PC-9 (cell line): ENCODE measurements around the gene MAST4. TPM values are rescaled to one million over a fixed set of nuclear protein-coding genes. Genes with fewer than 3 reads are reported as not detected.

Source experiments
- BruUV-seq: library from RNA; stranded (reverse); fragments of 400-500 nt; replicated peaks from 2 replicates; lab custom pipeline; 2021; lab: Mats Ljungman, UMichigan
- CTCF ChIA-PET: fragments of 300-600 bp; sonication (Branson Sonifier 250); formaldehyde crosslinking; loops from one replicate; lab custom pipeline; 2022; ENCODE audit warnings: antibody characterized with exemption; lab: Charles Lee
- POLR2A ChIA-PET: fragments of 300-600 bp; sonication (Branson Sonifier 250); formaldehyde crosslinking; loops from one replicate; lab custom pipeline; 2022; ENCODE audit warnings: antibody characterized with exemption; ENCODE audit not compliant: unreplicated experiment; lab: Charles Lee
- DNase-seq, 2 experiments: peaks; one replicate each; pipeline versions ENCODE4 v3.0.0 to v3.0.0-alpha.2; 2015 to 2022; ENCODE audit warnings: mixed read lengths in 1 of 2
- H2AFZ ChIP-seq: fragments of 200-600 bp; sonication (generic); 2 replicates; pipeline ENCODE4 v1.8.1; 2017; ENCODE audit warnings: antibody characterized with exemption
- H3F3A ChIP-seq: fragments of 200-600 bp; sonication (generic); 2 replicates; pipeline ENCODE4 v1.8.1; 2017; ENCODE audit warnings: antibody characterized with exemption, mild to moderate bottlenecking, low read depth; ENCODE audit not compliant: insufficient read depth
- H3K27ac ChIP-seq: fragments of 200-600 bp; sonication (generic); 2 replicates; pipeline ENCODE4 v1.6.1; 2016; ENCODE audit warnings: mixed run types
- H3K27me3 ChIP-seq: fragments of 200-600 bp; sonication (generic); 2 replicates; pipeline ENCODE4 v1.6.1; 2016; ENCODE audit warnings: low read depth, mixed run types; ENCODE audit not compliant: insufficient read depth
- H3K36me3 ChIP-seq: fragments of 200-600 bp; sonication (generic); 2 replicates; pipeline ENCODE4 v1.6.1; 2016; ENCODE audit warnings: low read depth, mixed run types
- H3K4me1 ChIP-seq: fragments of 200-600 bp; sonication (generic); replicated peaks from 2 replicates; pipeline ENCODE4 v1.6.1; 2016; ENCODE audit warnings: mixed run types; ENCODE audit not compliant: insufficient read depth
- H3K4me2 ChIP-seq: fragments of 200-600 bp; sonication (generic); 2 replicates; pipeline ENCODE4 v1.6.1; 2017; ENCODE audit warnings: mixed run types
- H3K4me3 ChIP-seq: fragments of 200-600 bp; sonication (generic); 2 replicates; pipeline ENCODE4 v1.6.1; 2016; ENCODE audit warnings: mixed run types
- H3K79me2 ChIP-seq: fragments of 200-600 bp; sonication (generic); 2 replicates; pipeline ENCODE4 v1.6.1; 2017; ENCODE audit warnings: low read depth, mixed run types
- H3K9me2 ChIP-seq: fragments of 200-600 bp; sonication (generic); 2 replicates; pipeline ENCODE4 v1.8.1; 2017; ENCODE audit warnings: mild to moderate bottlenecking; ENCODE audit not compliant: insufficient read depth
- H3K9me3 ChIP-seq: fragments of 200-600 bp; sonication (generic); 2 replicates; pipeline ENCODE4 v1.8.1; 2016; ENCODE audit warnings: low read depth; ENCODE audit not compliant: insufficient read depth
- H4K20me1 ChIP-seq: fragments of 200-600 bp; sonication (generic); 2 replicates; pipeline ENCODE4 v1.8.1; 2017; ENCODE audit not compliant: insufficient read depth
- CTCF ChIP-seq: fragments of 200-600 bp; sonication (generic); conservative IDR thresholded peaks from 2 replicates; pipeline ENCODE4 v1.6.1; 2017; ENCODE audit warnings: mixed run types, antibody characterized with exemption, mild to moderate bottlenecking, moderate library complexity
- EZH2 ChIP-seq: fragments of 200-600 bp; sonication (generic); IDR thresholded peaks from 2 replicates; pipeline ENCODE4 v1.8.0; 2017; ENCODE audit warnings: antibody characterized with exemption, low read depth
- intact Hi-C: fragments of 100-400 bp; cut with micrococcal nuclease; formaldehyde crosslinking; loops from one replicate; pipeline ENCODE4 v1.10.0; 2022; ENCODE audit not compliant: unreplicated experiment
- total RNA-seq: library from RNA; stranded (reverse); gene quantifications from 2 replicates; pipeline ENCODE4 v1.2.3, GENCODE V29; 2021

MAST4 gene
- total RNA-seq, 1 experiment from 2014 or later: 19.3 TPM

DNA sequence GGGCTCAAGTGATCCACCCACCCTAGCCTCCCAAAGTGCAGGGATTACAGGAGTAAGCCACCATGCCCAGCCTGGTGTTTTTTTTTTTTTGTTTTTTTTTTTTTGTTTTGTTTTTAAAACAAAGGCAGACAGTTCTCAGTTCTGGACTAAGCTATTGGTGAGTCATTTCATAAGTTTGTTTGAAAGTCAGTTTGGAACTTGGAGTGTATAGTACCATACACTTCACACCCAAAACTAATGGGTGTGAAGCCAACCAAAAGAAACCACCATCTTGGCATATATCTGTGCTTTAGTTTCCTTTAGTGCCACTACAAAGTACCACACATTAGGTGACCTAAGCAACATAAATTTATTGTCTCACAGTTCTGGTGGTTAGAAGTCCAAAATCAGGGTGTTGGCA lies 13.4 kb downstream of the MAST4 start:
- H3K4me2 ChIP-seq: no peak overlapping the region
- no peaks in the 10 kb centered on the region for H3K79me2 ChIP-seq
- H3K9me2 ChIP-seq: no peaks in the 10 kb centered on the region
- H3K4me1 ChIP-seq: no peaks in the 10 kb centered on the region
- H3K36me3 ChIP-seq: no peaks in the 10 kb centered on the region
- BruUV-seq: no TSS peak
- no peak for TF ChIP-seq CTCF
- TF ChIP-seq EZH2: no peak
- no peaks in the 10 kb centered on the region for H3K27me3 ChIP-seq
- ChIA-PET POLR2A (no interaction called here), CTCF (no interaction called here)
- intact Hi-C loops: no loop called here
- no peaks in the 10 kb centered on the region for H3F3A ChIP-seq
- no peak overlapping the region for H2AFZ ChIP-seq
- no peaks in the 10 kb centered on the region for H3K9me3 ChIP-seq
- no peak overlapping the region for H3K4me3 ChIP-seq
- no peak for DNase-seq
- no peaks in the 10 kb centered on the region for H4K20me1 ChIP-seq
- no peak overlapping the region for H3K27ac ChIP-seq

DNA sequence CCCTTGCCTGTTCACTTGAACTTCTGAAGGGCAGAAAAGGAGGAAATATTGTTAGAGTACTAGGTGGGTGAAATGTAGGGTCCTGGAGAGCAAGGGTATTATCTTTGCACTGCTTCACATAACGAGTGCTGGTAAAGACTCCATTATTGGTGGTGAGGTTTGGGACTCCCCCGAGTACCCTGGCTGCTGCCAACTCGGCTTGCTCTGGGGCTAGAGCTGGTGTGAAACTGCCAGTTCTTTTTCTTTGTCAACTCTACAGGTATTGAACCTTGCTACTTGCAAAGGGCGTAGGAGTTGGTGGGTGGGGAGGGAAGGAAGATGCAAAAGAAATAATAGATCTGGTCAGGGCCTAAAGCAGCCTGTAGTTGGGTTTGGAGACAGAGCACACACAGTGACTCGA lies 16.0 kb downstream of the MAST4 start:
- Histone ChIP-seq H2AFZ (no peak overlapping the region), H3K4me3 (no peak overlapping the region), H3K9me3 (no peaks in the 10 kb centered on the region), H3K27me3 (no peaks in the 10 kb centered on the region), H3K4me2 (no peak overlapping the region), H3K27ac (no peak overlapping the region), H3K36me3 (no peaks in the 10 kb centered on the region), H4K20me1 (no peaks in the 10 kb centered on the region), H3K4me1 (no peaks in the 10 kb centered on the region), H3K79me2 (no peaks in the 10 kb centered on the region), H3K9me2 (no peaks in the 10 kb centered on the region), H3F3A (no peaks in the 10 kb centered on the region)
- no TSS peak for BruUV-seq
- no peak for DNase-seq
- ChIA-PET CTCF (no interaction called here), POLR2A (no interaction called here)
- intact Hi-C loops: no loop called here
- TF ChIP-seq CTCF: no peak
- no peak for TF ChIP-seq EZH2

- no peak for DNase-seq
- H3F3A ChIP-seq: no peaks in the 10 kb centered on the region
- H3K27ac ChIP-seq: no peak overlapping the region
- no peaks in the 10 kb centered on the region for H3K9me3 ChIP-seq
- BruUV-seq: no TSS peak
- intact Hi-C loops: no loop called here
- no peak overlapping the region for H2AFZ ChIP-seq
- POLR2A ChIA-PET: no interaction called here
- H3K9me2 ChIP-seq: no peaks in the 10 kb centered on the region
- no peaks in the 10 kb centered on the region for H3K27me3 ChIP-seq
- no peaks in the 10 kb centered on the region for H4K20me1 ChIP-seq
- H3K79me2 ChIP-seq: no peaks in the 10 kb centered on the region
- CTCF ChIA-PET: no interaction called here
- H3K4me1 ChIP-seq: no peaks in the 10 kb centered on the region
- no peaks in the 10 kb centered on the region for H3K36me3 ChIP-seq
- H3K4me2 ChIP-seq: no peak overlapping the region
- no peak overlapping the region for H3K4me3 ChIP-seq
- TF ChIP-seq CTCF (no peak), EZH2 (no peak)
Observed at GRCh38 chr5:66615136-66615535, 18.9 kb downstream of the MAST4 start.
